ENCODE results near the gene ZNF407.

Gene ZNF407

GRCh38 chr18:75031717-75032317, 434.1 kb downstream of the ZNF407 start:
- no peak overlapping the region for H3K27ac ChIP-seq (ENCODE audit: low read depth, low read length)
- H3K36me3 ChIP-seq (ENCODE audit: control insufficient read depth, insufficient read depth, low read length): no peaks in the 10 kb centered on the region
- no peak overlapping the region for H3K4me3 ChIP-seq (ENCODE audit: low read length)
- H3K27me3 ChIP-seq (ENCODE audit: control insufficient read depth, insufficient read depth, low read length): no peaks in the 10 kb centered on the region
- no peaks in the 10 kb centered on the region for H3K4me1 ChIP-seq (ENCODE audit: control insufficient read depth, insufficient read depth, low read length)
- H3K9ac ChIP-seq (ENCODE audit: low read length): no peak overlapping the region

DNA sequence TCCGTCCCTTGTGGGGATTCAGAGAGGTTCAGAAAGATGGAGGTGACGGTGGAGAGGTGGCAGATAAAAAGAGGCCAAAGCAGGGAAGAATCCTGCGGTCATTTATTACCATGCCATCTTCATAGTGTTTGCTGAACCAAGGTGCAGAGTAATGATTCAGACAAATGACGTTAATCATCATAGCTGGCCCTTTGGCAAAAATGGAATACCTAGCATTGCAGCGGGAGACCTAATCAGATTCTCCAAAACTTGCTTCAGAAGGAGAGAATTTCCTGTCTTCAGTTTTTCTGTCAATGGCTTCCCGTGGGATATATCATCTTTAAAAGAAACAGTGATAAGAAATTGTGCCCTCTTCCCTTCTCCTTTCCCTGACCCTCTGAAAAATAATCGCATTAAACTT, 435.8 kb downstream of the ZNF407 start:
- H3K36me3 ChIP-seq (ENCODE audit: control insufficient read depth, insufficient read depth, low read length): no peaks in the 10 kb centered on the region
- no peak overlapping the region for H3K9ac ChIP-seq (ENCODE audit: low read length)
- H3K4me3 ChIP-seq (ENCODE audit: low read length): no peak overlapping the region
- H3K27me3 ChIP-seq (ENCODE audit: control insufficient read depth, insufficient read depth, low read length): no peaks in the 10 kb centered on the region
- H3K27ac ChIP-seq (ENCODE audit: low read depth, low read length): no peak overlapping the region
- no peaks in the 10 kb centered on the region for H3K4me1 ChIP-seq (ENCODE audit: control insufficient read depth, insufficient read depth, low read length)

GRCh38 chr18:75034937-75035336, 437.3 kb downstream of the ZNF407 start:
- no peak overlapping the region for H3K4me3 ChIP-seq (ENCODE audit: low read length)
- no peak overlapping the region for H3K27ac ChIP-seq (ENCODE audit: low read depth, low read length)
- no peaks in the 10 kb centered on the region for H3K36me3 ChIP-seq (ENCODE audit: control insufficient read depth, insufficient read depth, low read length)
- no peaks in the 10 kb centered on the region for H3K27me3 ChIP-seq (ENCODE audit: control insufficient read depth, insufficient read depth, low read length)
- H3K4me1 ChIP-seq (ENCODE audit: control insufficient read depth, insufficient read depth, low read length): no peaks in the 10 kb centered on the region
- H3K9ac ChIP-seq (ENCODE audit: low read length): no peak overlapping the region

- no peak overlapping the region for H3K4me3 ChIP-seq (ENCODE audit: low read length)
- no peaks in the 10 kb centered on the region for H3K4me1 ChIP-seq (ENCODE audit: control insufficient read depth, insufficient read depth, low read length)
- no peak overlapping the region for H3K27ac ChIP-seq (ENCODE audit: low read depth, low read length)
- H3K9ac ChIP-seq (ENCODE audit: low read length): no peak overlapping the region
- H3K36me3 ChIP-seq (ENCODE audit: control insufficient read depth, insufficient read depth, low read length): no peaks in the 10 kb centered on the region
- H3K27me3 ChIP-seq (ENCODE audit: control insufficient read depth, insufficient read depth, low read length): no peaks in the 10 kb centered on the region
These were observed 438.3 kb downstream of the ZNF407 start for GRCh38 chr18:75035928-75036327.

DNA sequence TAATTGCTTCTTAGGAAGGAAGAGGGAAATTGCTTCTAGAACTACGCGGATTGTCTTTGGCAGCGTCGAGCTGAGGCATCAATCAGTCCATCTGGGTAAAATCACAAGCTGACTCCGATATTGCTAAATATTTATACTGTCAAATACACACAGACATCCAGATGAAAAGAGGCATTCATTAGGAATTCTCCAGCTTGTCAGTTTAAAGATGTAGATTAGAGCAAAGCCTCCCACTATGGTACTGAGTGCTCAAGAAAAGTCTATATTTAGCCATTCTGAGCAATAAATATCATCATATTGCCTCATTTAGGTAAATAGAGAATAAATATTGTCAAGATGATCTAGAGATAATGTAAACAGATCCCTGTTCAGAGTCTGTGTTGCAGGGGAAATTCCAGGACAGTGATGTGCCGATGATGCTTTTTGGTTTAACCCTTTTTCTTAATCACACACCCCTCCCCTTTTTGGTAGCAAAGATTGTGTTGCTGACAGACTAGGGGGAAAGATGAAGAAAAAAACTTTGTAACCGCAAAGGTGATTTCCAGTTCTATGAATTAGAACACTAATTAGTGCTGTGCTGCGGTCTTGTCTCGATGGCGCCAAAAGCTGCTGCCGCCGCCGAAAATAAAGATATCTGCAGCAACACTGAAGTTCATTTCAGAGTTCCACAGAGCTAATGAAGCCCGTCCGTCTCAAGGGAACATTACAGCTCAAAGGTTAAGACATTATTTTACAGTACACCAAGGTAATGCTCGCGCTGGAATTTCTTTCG, 439.4 kb downstream of the ZNF407 start:
- Histone ChIP-seq H3K4me3 (ENCODE audit: low read length) (no peak overlapping the region), H3K9ac (ENCODE audit: low read length) (no peak overlapping the region), H3K4me1 (ENCODE audit: control insufficient read depth, insufficient read depth, low read length) (no peaks in the 10 kb centered on the region), H3K27me3 (ENCODE audit: control insufficient read depth, insufficient read depth, low read length) (no peaks in the 10 kb centered on the region), H3K27ac (ENCODE audit: low read depth, low read length) (no peak overlapping the region), H3K36me3 (ENCODE audit: control insufficient read depth, insufficient read depth, low read length) (no peaks in the 10 kb centered on the region)

DNA sequence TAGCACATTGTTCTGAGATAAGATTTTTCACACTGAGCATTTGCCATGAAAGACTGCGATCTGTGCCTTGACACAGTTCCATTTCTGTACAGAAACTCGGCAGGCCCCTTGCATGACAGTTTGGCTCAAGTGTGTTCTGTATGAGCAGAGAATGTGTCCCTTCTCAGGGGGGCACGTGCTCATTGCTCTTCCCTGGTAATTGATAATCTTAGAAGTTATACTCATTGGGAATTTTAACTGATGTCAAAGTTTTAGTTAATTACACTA, 440.0 kb downstream of the ZNF407 start:
- H3K9ac ChIP-seq (ENCODE audit: low read length): no peak overlapping the region
- no peak overlapping the region for H3K27ac ChIP-seq (ENCODE audit: low read depth, low read length)
- no peaks in the 10 kb centered on the region for H3K27me3 ChIP-seq (ENCODE audit: control insufficient read depth, insufficient read depth, low read length)
- H3K36me3 ChIP-seq (ENCODE audit: control insufficient read depth, insufficient read depth, low read length): no peaks in the 10 kb centered on the region
- H3K4me3 ChIP-seq (ENCODE audit: low read length): no peak overlapping the region
- no peaks in the 10 kb centered on the region for H3K4me1 ChIP-seq (ENCODE audit: control insufficient read depth, insufficient read depth, low read length)

DNA sequence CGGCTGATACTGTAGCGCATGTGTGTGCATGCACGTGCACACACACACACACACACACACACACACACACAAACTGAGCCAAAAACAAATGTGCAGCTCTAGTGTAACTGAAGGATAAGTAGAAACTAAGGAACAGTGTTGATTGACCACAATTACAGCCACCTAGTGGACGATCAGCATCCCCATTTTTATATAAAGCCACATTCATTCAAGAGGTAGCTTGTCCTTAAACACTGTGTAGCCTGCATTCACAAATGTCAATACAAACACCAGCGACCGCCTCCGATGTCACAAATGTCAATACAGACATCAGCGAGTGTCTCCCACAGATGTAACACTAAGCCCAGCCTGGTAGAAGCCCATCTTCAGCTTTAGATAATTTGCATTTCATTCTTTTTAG, 443.9 kb downstream of the ZNF407 start:
- Histone ChIP-seq H3K36me3 (ENCODE audit: control insufficient read depth, insufficient read depth, low read length) (no peaks in the 10 kb centered on the region), H3K9ac (ENCODE audit: low read length) (no peak overlapping the region), H3K27ac (ENCODE audit: low read depth, low read length) (no peak overlapping the region), H3K4me1 (ENCODE audit: control insufficient read depth, insufficient read depth, low read length) (no peaks in the 10 kb centered on the region), H3K27me3 (ENCODE audit: control insufficient read depth, insufficient read depth, low read length) (no peaks in the 10 kb centered on the region), H3K4me3 (ENCODE audit: low read length) (no peak overlapping the region)

DNA sequence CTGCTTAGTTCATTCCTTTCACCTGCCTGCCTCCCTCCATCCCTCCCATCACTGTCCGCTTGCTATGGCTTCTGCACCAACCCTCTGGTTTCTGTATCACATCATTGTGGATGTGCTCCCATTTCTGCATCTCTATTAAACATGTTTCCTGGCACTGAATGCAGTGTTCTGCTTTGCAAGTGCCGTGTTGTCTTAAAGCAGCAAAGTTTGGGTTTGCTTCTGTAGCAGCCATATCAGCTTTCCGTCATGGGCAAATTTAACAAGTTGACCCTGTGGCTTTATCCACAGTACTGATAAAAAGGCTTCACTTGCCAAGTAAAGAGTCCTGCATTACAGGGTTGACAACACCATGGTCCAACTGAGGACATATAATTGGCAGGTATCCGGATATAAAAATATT, 445.8 kb downstream of the ZNF407 start:
- no peak overlapping the region for H3K4me3 ChIP-seq (ENCODE audit: low read length)
- H3K4me1 ChIP-seq (ENCODE audit: control insufficient read depth, insufficient read depth, low read length): no peaks in the 10 kb centered on the region
- H3K27ac ChIP-seq (ENCODE audit: low read depth, low read length): no peak overlapping the region
- no peaks in the 10 kb centered on the region for H3K36me3 ChIP-seq (ENCODE audit: control insufficient read depth, insufficient read depth, low read length)
- no peaks in the 10 kb centered on the region for H3K27me3 ChIP-seq (ENCODE audit: control insufficient read depth, insufficient read depth, low read length)
- no peak overlapping the region for H3K9ac ChIP-seq (ENCODE audit: low read length)

GRCh38 chr18:75044296-75044695, 446.6 kb downstream of the ZNF407 start:
- Histone ChIP-seq H3K4me3 (ENCODE audit: low read length) (no peak overlapping the region), H3K4me1 (ENCODE audit: control insufficient read depth, insufficient read depth, low read length) (no peaks in the 10 kb centered on the region), H3K36me3 (ENCODE audit: control insufficient read depth, insufficient read depth, low read length) (no peaks in the 10 kb centered on the region), H3K27me3 (ENCODE audit: control insufficient read depth, insufficient read depth, low read length) (no peaks in the 10 kb centered on the region), H3K9ac (ENCODE audit: low read length) (no peak overlapping the region), H3K27ac (ENCODE audit: low read depth, low read length) (no peak overlapping the region)

DNA sequence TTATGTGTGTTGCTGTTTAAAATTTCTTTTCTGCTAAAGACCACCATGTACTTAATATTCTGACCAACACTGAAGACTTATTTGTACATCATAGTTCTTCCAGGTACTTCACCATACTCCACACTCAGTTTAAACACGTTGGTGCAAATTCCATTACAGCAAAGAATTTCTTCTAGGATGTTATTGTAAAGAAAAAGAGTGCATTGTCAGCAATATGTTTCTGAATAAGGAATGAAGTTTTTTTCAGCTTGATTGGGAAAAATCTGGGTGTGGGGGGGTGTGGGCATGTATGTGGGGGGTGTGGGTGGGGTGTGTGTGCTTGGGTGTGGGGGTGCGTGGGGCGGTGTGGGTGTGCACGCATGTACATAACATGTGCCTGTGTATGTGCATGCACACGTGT, 447.1 kb downstream of the ZNF407 start:
- no peak overlapping the region for H3K9ac ChIP-seq (ENCODE audit: low read length)

GRCh38 chr18:75045272-75045671, 447.6 kb downstream of the ZNF407 start:
- Histone ChIP-seq H3K9ac (ENCODE audit: low read length) (no peak overlapping the region), H3K36me3 (ENCODE audit: control insufficient read depth, insufficient read depth, low read length) (no peaks in the 10 kb centered on the region), H3K27ac (ENCODE audit: low read depth, low read length) (no peak overlapping the region), H3K4me1 (ENCODE audit: control insufficient read depth, insufficient read depth, low read length) (no peaks in the 10 kb centered on the region), H3K27me3 (ENCODE audit: control insufficient read depth, insufficient read depth, low read length) (no peaks in the 10 kb centered on the region), H3K4me3 (ENCODE audit: low read length) (no peak overlapping the region)

More for the DNA sequence above, 447.1 kb downstream of the ZNF407 start:
- no peaks in the 10 kb centered on the region for H3K4me1 ChIP-seq (ENCODE audit: control insufficient read depth, insufficient read depth, low read length)
- no peaks in the 10 kb centered on the region for H3K36me3 ChIP-seq (ENCODE audit: control insufficient read depth, insufficient read depth, low read length)
- no peaks in the 10 kb centered on the region for H3K27me3 ChIP-seq (ENCODE audit: control insufficient read depth, insufficient read depth, low read length)
- H3K27ac ChIP-seq (ENCODE audit: low read depth, low read length): no peak overlapping the region
- no peak overlapping the region for H3K4me3 ChIP-seq (ENCODE audit: low read length)

DNA sequence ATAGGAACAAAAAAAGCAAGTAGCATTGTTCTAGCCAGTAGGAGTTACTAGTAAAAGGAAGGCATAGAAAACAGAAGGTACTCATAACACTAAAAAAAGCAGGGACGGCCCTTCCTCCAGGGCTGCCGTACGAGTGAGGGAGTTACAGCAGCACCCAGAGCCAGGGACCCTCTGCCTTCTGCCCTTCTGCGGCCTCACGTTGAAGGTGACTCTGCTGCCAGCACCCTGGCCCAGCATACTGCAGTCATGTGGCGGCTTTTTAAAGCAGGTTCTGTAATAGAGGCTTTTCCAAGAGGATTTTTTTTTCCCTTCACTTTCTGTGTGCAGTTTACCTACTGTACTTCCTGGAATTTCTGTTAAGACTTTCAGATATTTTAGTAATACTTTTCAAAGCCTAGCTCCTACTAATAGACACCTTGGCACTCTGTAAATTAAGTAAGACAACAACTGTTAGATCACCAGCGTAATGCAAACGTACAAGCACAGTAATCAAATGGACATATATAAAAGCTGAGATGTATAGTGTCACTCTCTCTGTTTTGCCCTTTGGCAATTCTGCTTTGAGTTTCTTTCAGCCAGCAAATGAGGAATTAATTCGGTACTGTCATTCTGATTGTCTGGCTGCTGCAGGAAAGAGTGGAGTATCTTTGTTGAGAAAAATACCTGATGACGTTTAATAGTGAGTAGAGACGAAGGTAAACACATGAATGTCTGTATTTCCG, 449.7 kb downstream of the ZNF407 start:
- no peaks in the 10 kb centered on the region for H3K4me1 ChIP-seq (ENCODE audit: control insufficient read depth, insufficient read depth, low read length)
- H3K9ac ChIP-seq (ENCODE audit: low read length): no peak overlapping the region
- H3K36me3 ChIP-seq (ENCODE audit: control insufficient read depth, insufficient read depth, low read length): no peaks in the 10 kb centered on the region
- H3K4me3 ChIP-seq (ENCODE audit: low read length): no peak overlapping the region
- H3K27me3 ChIP-seq (ENCODE audit: control insufficient read depth, insufficient read depth, low read length): no peaks in the 10 kb centered on the region
- no peak overlapping the region for H3K27ac ChIP-seq (ENCODE audit: low read depth, low read length)
